K562 (cell line): Measurements from ENCODE around the gene RBPJL. TPM values are rescaled to one million over a fixed set of nuclear protein-coding genes. Genes with fewer than 3 reads are reported as not detected.
A peak's percentile ranks its signal among the peaks of the same experiment; 100 is the strongest.

Source experiments
- BMI1 ChIP-seq: fragments of 150-350 bp; IDR thresholded peaks from 2 replicates; pipeline ENCODE4 v1.6.1; 2014; ENCODE audit warnings: low read length
- BRCA1 ChIP-seq, 2 experiments: fragments of 450-650 bp in 1 of 2; sonication (generic) in 1 of 2; formaldehyde crosslinking in 1 of 2; IDR thresholded peaks; 2 replicates each; pipeline versions ENCODE4 v1.5.0 to v1.6.1; 2017 to 2020; ENCODE audit warnings: mild to moderate bottlenecking in 1 of 2, missing genetic modification reagents in 1 of 2
- CBX3 ChIP-seq, 2 experiments: IDR thresholded peaks; 1 replicate in 1 of 2; 2 replicates in 1 of 2; pipeline ENCODE4 v1.6.1; 2012; ENCODE audit warnings: inconsistent platforms in 2 of 2, low read length in 2 of 2, borderline replicate concordance in 1 of 2, control low read depth in 1 of 2
- CHD2 ChIP-seq: IDR thresholded peaks from 2 replicates; pipeline ENCODE4 v1.6.1; 2011; ENCODE audit warnings: low read depth, low read length
- EGR1 ChIP-seq: fragments of 450-650 bp; conservative IDR thresholded peaks from 2 replicates; pipeline ENCODE4 v1.6.1; 2017; ENCODE audit warnings: mild to moderate bottlenecking
- HLTF ChIP-seq: fragments of 450-650 bp; IDR thresholded peaks from 2 replicates; pipeline ENCODE4 v1.6.1; 2016
- HSF4 ChIP-seq: fragments of 250-450 bp; sonication (Bioruptor Pico); IDR thresholded peaks from 2 replicates; pipeline ENCODE4 v2.1.2; 2022; ENCODE audit warnings: mild to moderate bottlenecking, moderate library complexity, borderline replicate concordance
- JUND ChIP-seq, 2 experiments: IDR thresholded peaks; 2 replicates in 1 of 2; 3 replicates in 1 of 2; pipeline ENCODE4 v1.6.1; 2011; ENCODE audit warnings: borderline replicate concordance in 2 of 2, low read depth in 2 of 2, low read length in 2 of 2, improper control_type of control experiment in 1 of 2, missing biosample characterization in 1 of 2, missing genetic modification characterization in 1 of 2, missing genetic modification reagents in 1 of 2
- PPARD ChIP-seq: fragments of 250-450 bp; sonication (Bioruptor Pico); IDR thresholded peaks from 2 replicates; pipeline ENCODE4 v1.8.0; 2022; ENCODE audit warnings: inconsistent platforms, mild to moderate bottlenecking, moderate library complexity
- RBM22 ChIP-seq: fragments of 200-400 bp; formaldehyde crosslinking; IDR thresholded peaks from 2 replicates; pipeline ENCODE4 v1.6.1; 2018; ENCODE audit warnings: low read length, low read depth; ENCODE audit not compliant: poor library complexity, severe bottlenecking
- SIN3A ChIP-seq, 2 experiments: fragments of 150-350 bp in 1 of 2; IDR thresholded peaks; 2 replicates each; pipeline ENCODE4 v1.6.1; 2011 to 2016; ENCODE audit warnings: borderline replicate concordance in 2 of 2, low read depth in 2 of 2, low read length in 2 of 2, mild to moderate bottlenecking in 2 of 2, moderate library complexity in 2 of 2; ENCODE audit not compliant: control insufficient read depth in 1 of 2
- SMARCE1 ChIP-seq: fragments of 450-650 bp; IDR thresholded peaks from 2 replicates; pipeline ENCODE4 v1.7.1; 2016; ENCODE audit warnings: mild to moderate bottlenecking
- SP1 ChIP-seq: sonication (generic); formaldehyde crosslinking; IDR thresholded peaks from 2 replicates; pipeline ENCODE4 v1.8.1; 2022; ENCODE audit warnings: mild to moderate bottlenecking, missing genetic modification reagents
- ZKSCAN1 ChIP-seq: fragments of 150-350 bp; IDR thresholded peaks from 2 replicates; pipeline ENCODE4 v1.6.1; 2016; ENCODE audit warnings: low read depth, low read length
- ZNF124 ChIP-seq: sonication (generic); formaldehyde crosslinking; IDR thresholded peaks from 2 replicates; pipeline ENCODE4 v1.8.1; 2022; ENCODE audit warnings: missing genetic modification reagents
- ZNF431 ChIP-seq: sonication (generic); formaldehyde crosslinking; IDR thresholded peaks from 2 replicates; pipeline ENCODE4 v1.8.0; 2022; ENCODE audit warnings: mild to moderate bottlenecking, missing genetic modification reagents
- polyA plus RNA-seq, 8 experiments: library from polyadenylated mRNA; depleted of rRNA in 4 of 8; stranded (reverse) in 5 of 8; unstranded in 3 of 8; fragments of >200 nt; fragmentation: Nextera tagmentation in 2 of 8; fragmentation: Illumina TruSeq in 1 of 8; extraction: Ambion mirVana in 2 of 8; extraction: Trizol in 1 of 8; gene quantifications; 2 replicates each; pipeline versions ENCODE4 v1.2.1 to v1.2.3, GENCODE V29; 2011 to 2014; ENCODE audit warnings: inconsistent platforms in 1 of 8, missing spikeins in 1 of 8
- total RNA-seq, 7 experiments: library from RNA; depleted of rRNA in 6 of 7; stranded (reverse); fragments of >200 nt in 6 of 7; fragmentation: Illumina TruSeq in 2 of 7; extraction: Trizol in 2 of 7; gene quantifications; 2 replicates each; pipeline versions ENCODE4 v1.2.1 to v1.2.3, GENCODE V29; 2011 to 2021; ENCODE audit warnings: low replicate concordance in 1 of 7
- TF ChIP-seq, protein P1 (sequence below): fragments of 250-450 bp; sonication (Bioruptor Pico); IDR thresholded peaks from 2 replicates; pipeline ENCODE4 v1.5.0; 2020; ENCODE audit warnings: mild to moderate bottlenecking, borderline replicate concordance
- TF ChIP-seq, protein P2 (sequence below): sonication (generic); formaldehyde crosslinking; IDR thresholded peaks from 2 replicates; pipeline ENCODE4 v1.8.1; 2022; ENCODE audit warnings: missing genetic modification reagents
- TF ChIP-seq, protein P3 (sequence below): sonication (generic); formaldehyde crosslinking; IDR thresholded peaks from 2 replicates; pipeline ENCODE4 v1.9.0; 2022; ENCODE audit warnings: mild to moderate bottlenecking, missing genetic modification reagents
- TF ChIP-seq, protein P4 (sequence below): sonication (generic); formaldehyde crosslinking; IDR thresholded peaks from 2 replicates; pipeline ENCODE4 v1.8.1; 2023; ENCODE audit warnings: mild to moderate bottlenecking, missing genetic modification reagents

RBPJL gene
- total and polyA plus RNA-seq, 9 of the 15 experiments (the other 6 are each of a cell fraction or from before 2014, with no cell fraction given): not detected

DNA sequence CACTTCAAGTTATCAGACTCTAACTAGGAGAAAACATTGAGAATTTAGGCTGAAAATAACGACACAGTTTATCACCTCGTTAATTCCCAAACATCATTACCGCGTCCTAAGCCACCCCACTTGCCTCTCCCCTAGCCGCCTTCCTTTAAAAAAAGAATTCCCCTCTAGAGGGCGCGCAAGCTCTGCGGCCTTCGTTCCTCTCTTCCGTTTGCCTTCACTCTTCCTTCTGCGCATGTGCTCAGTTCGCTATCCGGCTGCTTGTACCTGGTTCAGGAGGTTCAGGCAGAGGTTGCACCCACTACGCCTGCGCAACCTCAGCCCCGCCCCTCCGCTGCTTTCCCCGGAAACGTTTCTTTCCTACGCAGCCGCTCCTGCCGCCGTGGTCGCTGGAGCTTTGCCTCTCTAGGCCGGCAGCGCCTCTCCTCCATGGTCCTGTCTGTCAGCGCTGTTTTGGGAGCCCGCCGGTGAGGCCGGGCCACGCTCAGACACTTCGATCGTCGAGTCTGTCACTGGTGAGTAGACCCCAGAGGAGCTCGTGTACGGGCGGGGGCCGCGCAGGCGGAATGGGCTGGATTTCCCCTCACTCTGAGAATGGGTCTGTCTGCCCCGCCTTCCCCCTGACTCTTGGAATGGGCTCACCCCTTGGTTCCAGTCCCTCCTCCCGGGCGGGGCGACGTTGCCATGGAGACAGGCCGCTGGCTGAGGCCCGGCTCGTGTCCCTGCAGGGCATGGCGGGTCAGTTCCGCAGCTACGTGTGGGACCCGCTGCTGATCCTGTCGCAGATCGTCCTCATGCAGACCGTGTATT lies 56.4 kb downstream of the RBPJL start, which contains the start of gene SYS1 (continued):
- TF ChIP-seq CBX3 (IDR thresholded peaks at IDR 0.05; ENCODE audit: borderline replicate concordance in 1 of 2, low read length in 2 of 2) (no peak; a peak in 2 of 3 replicates), ZKSCAN1 (0 out of 2 replicates have a peak, but pooled peaks have one; percentile 8), ZNF431 (no peak), BMI1 (peak; percentile 88), BRCA1 (IDR thresholded peaks at IDR 0.05) (no peak), BRCA1 (CRISPR knock-in tag; IDR thresholded peaks at IDR 0.05) (no peak), SP1 (CRISPR knock-in tag) (peak; percentile 90), SIN3A (IDR thresholded peaks at IDR 0.05; ENCODE audit: borderline replicate concordance in 2 of 2, control insufficient read depth in 1 of 2, low read depth in 2 of 2, low read length in 2 of 2) (peak; percentile 98), ZNF124 (CRISPR knock-in tag) (no peak), RBM22 (peak; percentile 89), CHD2 (no peak), PPARD (CRISPR knock-in tag) (no peak), EGR1 (peak; percentile 26; the same call in 1 of the 2 replicates), HLTF (no peak), JUND (IDR thresholded peaks at IDR 0.05; ENCODE audit: borderline replicate concordance, low read depth, low read length) (peak; percentile 77), JUND (tag; IDR thresholded peaks at IDR 0.05; ENCODE audit: borderline replicate concordance, low read depth, low read length) (peak; percentile 5; the same call in 1 of the 3 replicates), SMARCE1 (no peak; the same call in 1 of the 2 replicates), HSF4 (CRISPR knock-in tag) (no peak)
- TF ChIP-seq, protein P1, sequence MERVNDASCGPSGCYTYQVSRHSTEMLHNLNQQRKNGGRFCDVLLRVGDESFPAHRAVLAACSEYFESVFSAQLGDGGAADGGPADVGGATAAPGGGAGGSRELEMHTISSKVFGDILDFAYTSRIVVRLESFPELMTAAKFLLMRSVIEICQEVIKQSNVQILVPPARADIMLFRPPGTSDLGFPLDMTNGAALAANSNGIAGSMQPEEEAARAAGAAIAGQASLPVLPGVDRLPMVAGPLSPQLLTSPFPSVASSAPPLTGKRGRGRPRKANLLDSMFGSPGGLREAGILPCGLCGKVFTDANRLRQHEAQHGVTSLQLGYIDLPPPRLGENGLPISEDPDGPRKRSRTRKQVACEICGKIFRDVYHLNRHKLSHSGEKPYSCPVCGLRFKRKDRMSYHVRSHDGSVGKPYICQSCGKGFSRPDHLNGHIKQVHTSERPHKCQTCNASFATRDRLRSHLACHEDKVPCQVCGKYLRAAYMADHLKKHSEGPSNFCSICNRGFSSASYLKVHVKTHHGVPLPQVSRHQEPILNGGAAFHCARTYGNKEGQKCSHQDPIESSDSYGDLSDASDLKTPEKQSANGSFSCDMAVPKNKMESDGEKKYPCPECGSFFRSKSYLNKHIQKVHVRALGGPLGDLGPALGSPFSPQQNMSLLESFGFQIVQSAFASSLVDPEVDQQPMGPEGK: no peak
- TF ChIP-seq, protein P2, sequence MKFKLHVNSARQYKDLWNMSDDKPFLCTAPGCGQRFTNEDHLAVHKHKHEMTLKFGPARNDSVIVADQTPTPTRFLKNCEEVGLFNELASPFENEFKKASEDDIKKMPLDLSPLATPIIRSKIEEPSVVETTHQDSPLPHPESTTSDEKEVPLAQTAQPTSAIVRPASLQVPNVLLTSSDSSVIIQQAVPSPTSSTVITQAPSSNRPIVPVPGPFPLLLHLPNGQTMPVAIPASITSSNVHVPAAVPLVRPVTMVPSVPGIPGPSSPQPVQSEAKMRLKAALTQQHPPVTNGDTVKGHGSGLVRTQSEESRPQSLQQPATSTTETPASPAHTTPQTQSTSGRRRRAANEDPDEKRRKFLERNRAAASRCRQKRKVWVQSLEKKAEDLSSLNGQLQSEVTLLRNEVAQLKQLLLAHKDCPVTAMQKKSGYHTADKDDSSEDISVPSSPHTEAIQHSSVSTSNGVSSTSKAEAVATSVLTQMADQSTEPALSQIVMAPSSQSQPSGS (CRISPR knock-in tag): no peak
- TF ChIP-seq, protein P3, sequence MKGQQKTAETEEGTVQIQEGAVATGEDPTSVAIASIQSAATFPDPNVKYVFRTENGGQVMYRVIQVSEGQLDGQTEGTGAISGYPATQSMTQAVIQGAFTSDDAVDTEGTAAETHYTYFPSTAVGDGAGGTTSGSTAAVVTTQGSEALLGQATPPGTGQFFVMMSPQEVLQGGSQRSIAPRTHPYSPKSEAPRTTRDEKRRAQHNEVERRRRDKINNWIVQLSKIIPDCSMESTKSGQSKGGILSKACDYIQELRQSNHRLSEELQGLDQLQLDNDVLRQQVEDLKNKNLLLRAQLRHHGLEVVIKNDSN (CRISPR knock-in tag): no peak
- TF ChIP-seq, protein P4, sequence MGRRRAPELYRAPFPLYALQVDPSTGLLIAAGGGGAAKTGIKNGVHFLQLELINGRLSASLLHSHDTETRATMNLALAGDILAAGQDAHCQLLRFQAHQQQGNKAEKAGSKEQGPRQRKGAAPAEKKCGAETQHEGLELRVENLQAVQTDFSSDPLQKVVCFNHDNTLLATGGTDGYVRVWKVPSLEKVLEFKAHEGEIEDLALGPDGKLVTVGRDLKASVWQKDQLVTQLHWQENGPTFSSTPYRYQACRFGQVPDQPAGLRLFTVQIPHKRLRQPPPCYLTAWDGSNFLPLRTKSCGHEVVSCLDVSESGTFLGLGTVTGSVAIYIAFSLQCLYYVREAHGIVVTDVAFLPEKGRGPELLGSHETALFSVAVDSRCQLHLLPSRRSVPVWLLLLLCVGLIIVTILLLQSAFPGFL (CRISPR knock-in tag): no peak
